ENCODE measurements around the gene SDC4.
A peak's percentile ranks its signal among the peaks of the same experiment; 100 is the strongest.

- TF ChIP-seq, protein P1, sequence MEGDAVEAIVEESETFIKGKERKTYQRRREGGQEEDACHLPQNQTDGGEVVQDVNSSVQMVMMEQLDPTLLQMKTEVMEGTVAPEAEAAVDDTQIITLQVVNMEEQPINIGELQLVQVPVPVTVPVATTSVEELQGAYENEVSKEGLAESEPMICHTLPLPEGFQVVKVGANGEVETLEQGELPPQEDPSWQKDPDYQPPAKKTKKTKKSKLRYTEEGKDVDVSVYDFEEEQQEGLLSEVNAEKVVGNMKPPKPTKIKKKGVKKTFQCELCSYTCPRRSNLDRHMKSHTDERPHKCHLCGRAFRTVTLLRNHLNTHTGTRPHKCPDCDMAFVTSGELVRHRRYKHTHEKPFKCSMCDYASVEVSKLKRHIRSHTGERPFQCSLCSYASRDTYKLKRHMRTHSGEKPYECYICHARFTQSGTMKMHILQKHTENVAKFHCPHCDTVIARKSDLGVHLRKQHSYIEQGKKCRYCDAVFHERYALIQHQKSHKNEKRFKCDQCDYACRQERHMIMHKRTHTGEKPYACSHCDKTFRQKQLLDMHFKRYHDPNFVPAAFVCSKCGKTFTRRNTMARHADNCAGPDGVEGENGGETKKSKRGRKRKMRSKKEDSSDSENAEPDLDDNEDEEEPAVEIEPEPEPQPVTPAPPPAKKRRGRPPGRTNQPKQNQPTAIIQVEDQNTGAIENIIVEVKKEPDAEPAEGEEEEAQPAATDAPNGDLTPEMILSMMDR (IDR thresholded peaks at IDR 0.05): peak in 3 of 4 experiments; percentile 7 to 57 (median 8)
- TF ChIP-seq POLR2A (IDR thresholded peaks at IDR 0.05) (no peak), POLR2AphosphoS5 (IDR thresholded peaks at IDR 0.05) (peak; percentile 39)
Observed at GRCh38 chr20:45308117-45308778, 40.0 kb downstream of the SDC4 start, which contains the start of gene MATN4.
